ENCODE measurements around the gene SALL4. TPM values are rescaled to one million over a fixed set of nuclear protein-coding genes. Genes with fewer than 3 reads are reported as not detected.

Gene SALL4
- total RNA-seq, 1 donor from 2014 or later, result 219 TPM

DNA sequence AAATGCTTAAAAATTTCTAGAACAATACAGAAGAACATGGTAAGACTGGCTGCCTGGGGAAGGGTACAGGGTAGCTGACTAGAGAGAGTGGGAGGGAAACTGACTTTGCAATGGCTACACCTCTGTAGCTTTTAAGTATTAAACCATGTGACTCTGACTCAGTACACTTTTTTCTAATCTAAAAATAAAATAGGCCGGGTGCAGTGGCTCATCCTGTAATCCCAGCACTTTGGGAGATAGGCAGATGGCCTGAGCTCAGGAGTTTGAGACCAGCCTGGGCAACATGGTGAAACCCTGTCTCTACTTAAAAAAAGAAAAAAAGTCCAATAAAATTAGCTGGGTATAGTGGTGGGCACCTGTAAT is 52.7 kb downstream of the SALL4 start:
- TF ChIP-seq, protein P1, sequence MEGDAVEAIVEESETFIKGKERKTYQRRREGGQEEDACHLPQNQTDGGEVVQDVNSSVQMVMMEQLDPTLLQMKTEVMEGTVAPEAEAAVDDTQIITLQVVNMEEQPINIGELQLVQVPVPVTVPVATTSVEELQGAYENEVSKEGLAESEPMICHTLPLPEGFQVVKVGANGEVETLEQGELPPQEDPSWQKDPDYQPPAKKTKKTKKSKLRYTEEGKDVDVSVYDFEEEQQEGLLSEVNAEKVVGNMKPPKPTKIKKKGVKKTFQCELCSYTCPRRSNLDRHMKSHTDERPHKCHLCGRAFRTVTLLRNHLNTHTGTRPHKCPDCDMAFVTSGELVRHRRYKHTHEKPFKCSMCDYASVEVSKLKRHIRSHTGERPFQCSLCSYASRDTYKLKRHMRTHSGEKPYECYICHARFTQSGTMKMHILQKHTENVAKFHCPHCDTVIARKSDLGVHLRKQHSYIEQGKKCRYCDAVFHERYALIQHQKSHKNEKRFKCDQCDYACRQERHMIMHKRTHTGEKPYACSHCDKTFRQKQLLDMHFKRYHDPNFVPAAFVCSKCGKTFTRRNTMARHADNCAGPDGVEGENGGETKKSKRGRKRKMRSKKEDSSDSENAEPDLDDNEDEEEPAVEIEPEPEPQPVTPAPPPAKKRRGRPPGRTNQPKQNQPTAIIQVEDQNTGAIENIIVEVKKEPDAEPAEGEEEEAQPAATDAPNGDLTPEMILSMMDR (IDR thresholded peaks at IDR 0.05), result no peak
- TF ChIP-seq EZH2phosphoT487 (IDR thresholded peaks at IDR 0.05) (no peak), EZH2 (IDR thresholded peaks at IDR 0.05) (no peak)
- no peaks in the 10 kb centered on the region for H3K36me3 ChIP-seq
- H2AFZ ChIP-seq (replicated peaks), result no peak overlapping the region
- H3F3A ChIP-seq (ENCODE audit: low read depth), result peaks cover 15% of the 10 kb centered on the region
- no peak overlapping the region for H3K27ac ChIP-seq
- H4K20me1 ChIP-seq (ENCODE audit: low read depth), result no peaks in the 10 kb centered on the region
- H3K4me1 Mint-ChIP-seq, result peaks cover 4% of the 10 kb centered on the region
- no peak for DNase-seq (ENCODE audit: low spot score)
- H3K36me3 Mint-ChIP-seq, result peaks cover 2% of the 10 kb centered on the region
- H3K9me3 ChIP-seq (ENCODE audit: low read depth), result no peaks in the 10 kb centered on the region
- peak overlapping the region; percentile 52 for H3K27ac Mint-ChIP-seq
- no peak overlapping the region for H3K4me3 Mint-ChIP-seq
- H3K27me3 Mint-ChIP-seq (ENCODE audit: insufficient read depth, low read depth), result peaks cover 4% of the 10 kb centered on the region
- no peak overlapping the region for H3K9ac ChIP-seq
- H3K79me2 ChIP-seq (ENCODE audit: low read depth), result peaks cover 20% of the 10 kb centered on the region
- no peaks in the 10 kb centered on the region for H3K9me3 Mint-ChIP-seq
- no peaks in the 10 kb centered on the region for H3K27me3 ChIP-seq
- H3K4me3 ChIP-seq, result no peak overlapping the region
- H3K4me2 ChIP-seq, result no peak overlapping the region
- no peaks in the 10 kb centered on the region for H3K4me1 ChIP-seq

DNA sequence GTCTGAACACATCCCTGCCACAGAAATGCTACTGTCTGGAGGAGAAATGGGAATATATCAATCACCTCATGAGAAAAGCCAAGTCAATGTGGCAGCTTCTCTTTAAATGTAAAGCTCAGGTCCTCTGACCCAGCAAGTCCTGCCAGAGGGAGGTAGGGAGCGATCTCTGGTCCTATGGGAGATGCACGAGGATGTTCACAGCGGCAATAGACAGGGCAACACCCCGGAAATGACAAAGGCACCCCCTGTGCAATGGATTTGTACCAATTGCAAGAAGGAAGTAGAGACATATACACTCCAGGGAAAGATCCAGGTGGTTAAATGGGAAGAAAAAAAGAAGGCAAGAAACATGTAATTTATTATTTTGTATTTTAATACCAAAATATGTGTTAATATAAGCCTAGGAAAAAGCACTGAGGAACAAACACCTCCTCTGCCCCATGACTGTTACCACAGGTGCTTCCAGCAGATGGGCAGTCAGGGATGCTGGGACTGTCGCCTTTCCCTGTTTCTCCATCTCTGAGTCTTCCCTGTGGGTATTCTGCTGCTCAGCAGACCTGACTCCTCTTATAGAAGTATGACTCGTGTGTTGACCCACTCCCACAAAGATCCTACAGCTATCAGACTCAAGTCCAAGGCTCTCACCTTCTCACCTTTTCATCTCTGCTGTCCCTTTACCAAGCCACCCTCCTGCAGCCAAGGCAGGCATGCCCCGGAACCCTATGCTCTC is 55.0 kb downstream of the SALL4 start:
- no peaks in the 10 kb centered on the region for H3K9me3 Mint-ChIP-seq
- Histone ChIP-seq H3K9me3 (ENCODE audit: low read depth) (no peaks in the 10 kb centered on the region), H2AFZ (replicated peaks) (no peak overlapping the region), H3K27ac (no peak overlapping the region), H3K4me2 (no peak overlapping the region), H3K27me3 (no peaks in the 10 kb centered on the region), H3F3A (ENCODE audit: low read depth) (peaks cover 12% of the 10 kb centered on the region), H3K36me3 (no peaks in the 10 kb centered on the region), H3K4me1 (peaks cover 6% of the 10 kb centered on the region), H3K9ac (no peak overlapping the region), H3K79me2 (ENCODE audit: low read depth) (peaks cover 23% of the 10 kb centered on the region), H4K20me1 (ENCODE audit: low read depth) (no peaks in the 10 kb centered on the region), H3K4me3 (no peak overlapping the region)
- no peak overlapping the region for H3K27ac Mint-ChIP-seq
- no peak for TF ChIP-seq EZH2 (IDR thresholded peaks at IDR 0.05)
- TF ChIP-seq EZH2phosphoT487 (IDR thresholded peaks at IDR 0.05), result no peak
- TF ChIP-seq, protein P1 (IDR thresholded peaks at IDR 0.05), result no peak
- peaks cover 8% of the 10 kb centered on the region for H3K4me1 Mint-ChIP-seq
- H3K4me3 Mint-ChIP-seq, result no peak overlapping the region
- peaks cover 2% of the 10 kb centered on the region for H3K36me3 Mint-ChIP-seq
- peaks cover 4% of the 10 kb centered on the region for H3K27me3 Mint-ChIP-seq (ENCODE audit: insufficient read depth, low read depth)
- DNase-seq (ENCODE audit: low spot score), result no peak

DNA sequence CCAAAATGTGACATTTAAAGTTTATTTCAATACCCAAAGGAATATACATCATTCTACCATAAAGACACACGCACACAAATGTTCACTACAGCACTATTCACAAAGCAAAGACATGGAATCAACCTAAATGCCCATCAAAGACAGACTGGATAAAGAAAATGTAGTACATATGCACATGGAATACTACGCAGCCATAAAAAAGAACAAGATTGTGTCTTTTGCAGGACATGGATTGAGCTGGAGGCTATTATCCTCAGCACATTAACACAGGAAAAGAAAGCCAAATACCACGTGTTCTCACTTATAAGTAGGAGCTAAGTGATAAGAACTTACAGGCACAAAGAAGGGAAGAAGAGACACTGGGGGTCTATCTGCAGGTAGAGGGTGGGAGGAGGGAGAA is 56.5 kb downstream of the SALL4 start:
- Histone ChIP-seq H3K36me3 (no peaks in the 10 kb centered on the region), H3K4me3 (no peak overlapping the region), H3K4me2 (no peak overlapping the region), H4K20me1 (ENCODE audit: low read depth) (no peaks in the 10 kb centered on the region), H3K27me3 (no peaks in the 10 kb centered on the region), H2AFZ (replicated peaks) (no peak overlapping the region), H3K4me1 (peaks cover 6% of the 10 kb centered on the region), H3K9me3 (ENCODE audit: low read depth) (no peaks in the 10 kb centered on the region), H3F3A (ENCODE audit: low read depth) (peaks cover 6% of the 10 kb centered on the region), H3K27ac (no peak overlapping the region), H3K9ac (no peak overlapping the region), H3K79me2 (ENCODE audit: low read depth) (peaks cover 26% of the 10 kb centered on the region)
- Mint-ChIP-seq H3K4me1 (peaks cover 10% of the 10 kb centered on the region), H3K27ac (no peak overlapping the region), H3K9me3 (no peaks in the 10 kb centered on the region), H3K36me3 (peaks cover 2% of the 10 kb centered on the region), H3K4me3 (no peak overlapping the region), H3K27me3 (ENCODE audit: insufficient read depth, low read depth) (peaks cover 2% of the 10 kb centered on the region)
- TF ChIP-seq EZH2 (IDR thresholded peaks at IDR 0.05) (no peak), EZH2phosphoT487 (IDR thresholded peaks at IDR 0.05) (no peak)
- TF ChIP-seq, protein P1 (IDR thresholded peaks at IDR 0.05), result no peak
- DNase-seq (ENCODE audit: low spot score), result no peak

Data from neural progenitor cell (in vitro differentiated cells).